HL-60 (cell line): ENCODE data around the gene TTC21A.

Experiments used
- DNase-seq, 2 experiments: peaks; one replicate each; pipeline ENCODE4 v3.0.0-alpha.2; 2010 to 2020; ENCODE audit warnings: low read depth in 1 of 2, low spot score in 1 of 2
- H3K27ac ChIP-seq: fragments of 250-450 bp; sonication (Bioruptor Pico); replicated peaks from 2 replicates; pipeline ENCODE4 v1.5.1; 2020; ENCODE audit warnings: mild to moderate bottlenecking, moderate library complexity
- H3K27me3 ChIP-seq: fragments of 250-450 bp; sonication (Bioruptor Pico); 2 replicates; pipeline ENCODE4 v1.5.1; 2021; ENCODE audit warnings: mild to moderate bottlenecking, moderate library complexity; ENCODE audit not compliant: insufficient read depth, poor library complexity, severe bottlenecking
- H3K4me3 ChIP-seq: replicated peaks from 2 replicates; pipeline ENCODE4 v1.5.1; 2011; ENCODE audit warnings: mild to moderate bottlenecking, control low read depth, low read length; ENCODE audit not compliant: insufficient read depth
- CTCF ChIP-seq: IDR thresholded peaks from one replicate; pipeline ENCODE4 v1.5.1; 2011; ENCODE audit warnings: low read length, control low read depth, inconsistent platforms; ENCODE audit not compliant: insufficient read depth
- GABPA ChIP-seq: IDR thresholded peaks from 2 replicates; pipeline ENCODE4 v1.6.1; 2012; ENCODE audit warnings: low read depth
- POLR2AphosphoS5 ChIP-seq: IDR thresholded peaks from 2 replicates; pipeline ENCODE4 v1.6.1; 2012; ENCODE audit warnings: low read depth
- SPI1 ChIP-seq: IDR thresholded peaks from 2 replicates; pipeline ENCODE4 v1.6.1; 2012; ENCODE audit warnings: low read depth, mild to moderate bottlenecking, borderline replicate concordance
- TF ChIP-seq, protein P1 (sequence below): IDR thresholded peaks from 2 replicates; pipeline ENCODE4 v1.6.1; 2012; ENCODE audit warnings: low read depth; ENCODE audit not compliant: insufficient replicate concordance

TTC21A gene

GRCh38 chr3:39064646-39065045 is 42.8 kb upstream of the TTC21A start:
- no peak overlapping the region for H3K4me3 ChIP-seq
- DNase-seq = no peak
- TF ChIP-seq SPI1 (no peak), POLR2AphosphoS5 (no peak), GABPA (no peak), CTCF (no peak)
- TF ChIP-seq, protein P1, sequence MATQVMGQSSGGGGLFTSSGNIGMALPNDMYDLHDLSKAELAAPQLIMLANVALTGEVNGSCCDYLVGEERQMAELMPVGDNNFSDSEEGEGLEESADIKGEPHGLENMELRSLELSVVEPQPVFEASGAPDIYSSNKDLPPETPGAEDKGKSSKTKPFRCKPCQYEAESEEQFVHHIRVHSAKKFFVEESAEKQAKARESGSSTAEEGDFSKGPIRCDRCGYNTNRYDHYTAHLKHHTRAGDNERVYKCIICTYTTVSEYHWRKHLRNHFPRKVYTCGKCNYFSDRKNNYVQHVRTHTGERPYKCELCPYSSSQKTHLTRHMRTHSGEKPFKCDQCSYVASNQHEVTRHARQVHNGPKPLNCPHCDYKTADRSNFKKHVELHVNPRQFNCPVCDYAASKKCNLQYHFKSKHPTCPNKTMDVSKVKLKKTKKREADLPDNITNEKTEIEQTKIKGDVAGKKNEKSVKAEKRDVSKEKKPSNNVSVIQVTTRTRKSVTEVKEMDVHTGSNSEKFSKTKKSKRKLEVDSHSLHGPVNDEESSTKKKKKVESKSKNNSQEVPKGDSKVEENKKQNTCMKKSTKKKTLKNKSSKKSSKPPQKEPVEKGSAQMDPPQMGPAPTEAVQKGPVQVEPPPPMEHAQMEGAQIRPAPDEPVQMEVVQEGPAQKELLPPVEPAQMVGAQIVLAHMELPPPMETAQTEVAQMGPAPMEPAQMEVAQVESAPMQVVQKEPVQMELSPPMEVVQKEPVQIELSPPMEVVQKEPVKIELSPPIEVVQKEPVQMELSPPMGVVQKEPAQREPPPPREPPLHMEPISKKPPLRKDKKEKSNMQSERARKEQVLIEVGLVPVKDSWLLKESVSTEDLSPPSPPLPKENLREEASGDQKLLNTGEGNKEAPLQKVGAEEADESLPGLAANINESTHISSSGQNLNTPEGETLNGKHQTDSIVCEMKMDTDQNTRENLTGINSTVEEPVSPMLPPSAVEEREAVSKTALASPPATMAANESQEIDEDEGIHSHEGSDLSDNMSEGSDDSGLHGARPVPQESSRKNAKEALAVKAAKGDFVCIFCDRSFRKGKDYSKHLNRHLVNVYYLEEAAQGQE = no peak
- no peaks in the 10 kb centered on the region for H3K27me3 ChIP-seq
- H3K27ac ChIP-seq = no peak overlapping the region

DNA sequence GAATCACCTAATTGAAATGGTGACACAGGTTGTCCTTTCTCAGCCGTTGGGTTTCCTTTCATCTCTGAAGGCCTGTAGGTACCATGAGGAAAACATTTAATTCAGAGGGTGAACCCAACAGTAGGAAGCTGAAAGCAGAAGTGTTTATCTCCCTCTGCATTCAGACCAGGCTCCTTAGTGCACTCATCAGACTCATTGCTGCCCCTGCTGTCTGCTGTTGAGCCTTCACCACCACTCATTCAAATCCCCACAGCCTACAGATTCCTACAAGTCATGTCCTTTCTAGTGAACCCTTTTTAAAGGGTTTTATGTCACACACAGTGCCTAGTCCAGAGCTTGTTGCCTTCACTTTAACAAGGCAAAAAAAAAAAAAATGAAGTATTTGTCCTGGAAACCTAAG is 42.3 kb upstream of the TTC21A start:
- Histone ChIP-seq H3K4me3 (no peak overlapping the region), H3K27ac (no peak overlapping the region), H3K27me3 (no peaks in the 10 kb centered on the region)
- TF ChIP-seq POLR2AphosphoS5 (no peak), SPI1 (peak; percentile 87; the same call in 1 of the 2 replicates), CTCF (peak; percentile 52), GABPA (no peak)
- TF ChIP-seq, protein P1 = no peak
- DNase-seq = peak; percentile 20 to 73

DNA sequence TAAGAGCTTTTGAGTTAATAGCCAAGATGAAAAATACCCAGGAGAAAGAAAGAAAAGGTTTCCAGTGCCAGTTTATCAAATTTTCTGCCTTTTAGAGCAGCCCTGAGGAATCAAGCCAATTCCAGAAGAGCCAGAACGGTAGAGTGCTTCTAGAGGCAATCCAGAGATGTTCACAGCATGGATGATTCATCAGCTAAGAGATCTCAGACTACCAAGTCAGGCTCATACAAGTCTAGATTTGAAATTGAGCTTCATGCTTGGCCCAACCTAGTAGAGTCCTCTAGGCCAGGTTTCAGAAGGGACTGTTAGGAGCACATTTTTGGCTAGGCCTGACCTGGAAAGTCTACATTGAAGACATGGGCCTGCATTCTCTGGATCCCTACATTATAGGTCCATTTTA is 40.2 kb upstream of the TTC21A start:
- DNase-seq = no peak
- TF ChIP-seq SPI1 (no peak), POLR2AphosphoS5 (no peak), CTCF (no peak), GABPA (no peak)
- TF ChIP-seq, protein P1 = no peak
- Histone ChIP-seq H3K4me3 (no peak overlapping the region), H3K27ac (no peak overlapping the region), H3K27me3 (no peaks in the 10 kb centered on the region)
